K562 (cell line): ENCODE results near the gene COMMD2. TPM values are rescaled to one million over a fixed set of nuclear protein-coding genes. Genes with fewer than 3 reads are reported as not detected.

Source experiments
- ATAC-seq: fragments of 200-7000 bp; cut with Tn5 transposase; 3 replicates; pipeline ENCODE4 v1.9.1; 2020; ENCODE audit warnings: moderate library complexity
- BruUV-seq: library from RNA; stranded (reverse); fragments of 400-500 nt; replicated peaks from 2 replicates; lab custom pipeline; 2021; lab: Mats Ljungman, UMichigan
- CTCF ChIA-PET: fragments of 300-600 bp; formaldehyde crosslinking; extraction: SDS; loops from one replicate; lab custom pipeline; 2021; ENCODE audit warnings: low intra/inter-chr PET ratio; lab: Yijun Ruan, JAX
- POLR2A ChIA-PET: fragments of 300-600, 350-650 bp; sonication (Branson Sonifier 250); formaldehyde crosslinking; extraction: SDS; loops from one replicate; lab custom pipeline; 2021; ENCODE audit warnings: antibody characterized with exemption, inconsistent platforms; lab: Yijun Ruan, JAX
- DNase-seq, 4 experiments: peaks; one replicate each; pipeline versions ENCODE4 v3.0.0 to v3.0.0-alpha.2; 2011 to 2018; ENCODE audit warnings: low spot score in 3 of 4, mixed read lengths in 3 of 4; ENCODE audit errors: extremely low read depth in 1 of 4
- FAIRE-seq: peaks from 2 replicates; lab custom pipeline; 2011; peaks lifted over from hg19 to GRCh38; lab: Jason Lieb, UNC
- H2AFZ ChIP-seq: 2 replicates; pipeline ENCODE4 v1.6.0; 2011; ENCODE audit warnings: low read depth, low read length, control low read depth, inconsistent platforms
- H3K27ac ChIP-seq: fragments of 200-600 bp; 3 replicates; pipeline ENCODE4 v1.8.0; 2011; ENCODE audit warnings: low read depth, mild to moderate bottlenecking, control low read depth, inconsistent platforms, low read length, moderate library complexity, mixed read lengths; ENCODE audit errors: extremely low read depth
- H3K27me3 ChIP-seq, 2 experiments: fragments of 300-600 bp in 1 of 2; 2 replicates in 1 of 2; 3 replicates in 1 of 2; pipeline versions ENCODE4 v1.6.0 to v1.8.0; 2011; ENCODE audit warnings: inconsistent platforms in 2 of 2, low read length in 2 of 2, mild to moderate bottlenecking in 1 of 2, mixed read lengths in 1 of 2, moderate library complexity in 1 of 2; ENCODE audit not compliant: control insufficient read depth in 2 of 2, insufficient read depth in 2 of 2
- H3K36me3 ChIP-seq: fragments of 300-600 bp; 3 replicates; pipeline ENCODE4 v1.8.0; 2011; ENCODE audit warnings: mild to moderate bottlenecking, low read length, inconsistent platforms; ENCODE audit not compliant: control insufficient read depth, insufficient read depth
- H3K4me1 ChIP-seq, 2 experiments: fragments of 200-600 bp in 1 of 2; replicated peaks in 1 of 2; 2 replicates in 1 of 2; 3 replicates in 1 of 2; pipeline versions ENCODE4 v1.5.1 to v1.8.0; 2011; ENCODE audit warnings: inconsistent platforms in 2 of 2, low read length in 2 of 2, mild to moderate bottlenecking in 1 of 2, mixed read lengths in 1 of 2, moderate library complexity in 1 of 2; ENCODE audit not compliant: control insufficient read depth in 2 of 2, insufficient read depth in 2 of 2
- H3K4me2 ChIP-seq: 2 replicates; pipeline ENCODE4 v1.6.1; 2011; ENCODE audit warnings: low read length, control low read depth, inconsistent platforms, mixed read lengths; ENCODE audit not compliant: insufficient read depth
- H3K4me3 ChIP-seq: fragments of 200-600 bp; sonication (generic), shearing (Covaris generic); 2 replicates; pipeline ENCODE4 v1.5.1; 2016; ENCODE audit warnings: control low read depth, inconsistent platforms
- H3K79me2 ChIP-seq: fragments of 200-600 bp; 3 replicates; pipeline ENCODE4 v1.8.0; 2011; ENCODE audit warnings: low read length, inconsistent platforms; ENCODE audit not compliant: control insufficient read depth, insufficient read depth
- H3K9ac ChIP-seq, 2 experiments: 2 replicates each; pipeline versions ENCODE4 v1.6.0 to v1.6.1; 2011; ENCODE audit warnings: low read depth in 2 of 2, low read length in 2 of 2, control low read depth in 1 of 2, inconsistent platforms in 1 of 2, mild to moderate bottlenecking in 1 of 2, mixed read lengths in 1 of 2; ENCODE audit not compliant: insufficient read depth in 1 of 2
- H3K9me1 ChIP-seq: one replicate; pipeline ENCODE4 v1.6.0; 2011; ENCODE audit warnings: inconsistent platforms, mild to moderate bottlenecking, low read length, moderate library complexity; ENCODE audit not compliant: control insufficient read depth, insufficient read depth
- H3K9me3 ChIP-seq: replicated peaks from 2 replicates; pipeline ENCODE4 v1.5.1; 2011; ENCODE audit warnings: low read depth, low read length, inconsistent platforms; ENCODE audit not compliant: control insufficient read depth, insufficient read depth
- H4K20me1 ChIP-seq: replicated peaks from 2 replicates; pipeline ENCODE4 v1.6.1; 2011; ENCODE audit warnings: low read length, inconsistent platforms, mixed read lengths; ENCODE audit not compliant: control insufficient read depth, insufficient read depth
- CAMTA2 ChIP-seq: fragments of 250-450 bp; sonication (Bioruptor Pico); conservative IDR thresholded peaks from 2 replicates; pipeline ENCODE4 v1.5.1; 2022
- FIP1L1 ChIP-seq: fragments of 200-400 bp; formaldehyde crosslinking; IDR thresholded peaks from 2 replicates; pipeline ENCODE4 v1.6.1; 2018; ENCODE audit warnings: mild to moderate bottlenecking, low read depth, low read length; ENCODE audit not compliant: poor library complexity, severe bottlenecking
- MECOM ChIP-seq: fragments of 250-450 bp; sonication (Bioruptor Pico); IDR thresholded peaks from 2 replicates; pipeline ENCODE4 v1.8.0; 2022; ENCODE audit warnings: inconsistent platforms
- NCOR1 ChIP-seq: fragments of 450-650 bp; IDR thresholded peaks from 2 replicates; pipeline ENCODE4 v1.6.1; 2016; ENCODE audit warnings: mild to moderate bottlenecking, moderate library complexity
- NFYB ChIP-seq: IDR thresholded peaks from 2 replicates; pipeline ENCODE4 v1.6.1; 2011; ENCODE audit warnings: mild to moderate bottlenecking, moderate library complexity; ENCODE audit not compliant: insufficient read length; ENCODE audit errors: extremely low read depth
- NKRF ChIP-seq: fragments of 450-650 bp; IDR thresholded peaks from 2 replicates; pipeline ENCODE4 v1.6.1; 2016; ENCODE audit warnings: borderline replicate concordance
- SPI1 ChIP-seq: IDR thresholded peaks from 2 replicates; pipeline ENCODE4 v1.6.1; 2011; ENCODE audit warnings: low read depth, low read length, control low read depth, borderline replicate concordance
- XRCC3 ChIP-seq: fragments of 450-650 bp; IDR thresholded peaks from 2 replicates; pipeline ENCODE4 v1.6.1; 2017; ENCODE audit warnings: mild to moderate bottlenecking, moderate library complexity
- ZNF398 ChIP-seq: fragments of 250-450 bp; sonication (Bioruptor Pico); IDR thresholded peaks from 2 replicates; pipeline ENCODE4 v1.8.0; 2021; ENCODE audit warnings: moderate library complexity, mild to moderate bottlenecking, inconsistent platforms
- ZNF436 ChIP-seq: fragments of 250-450, 450-650 bp; sonication (Bioruptor Pico); formaldehyde crosslinking; IDR thresholded peaks from 2 replicates; pipeline ENCODE4 v1.7.0; 2020; ENCODE audit warnings: mild to moderate bottlenecking
- ZNF57 ChIP-seq: fragments of 450-650 bp; formaldehyde crosslinking; IDR thresholded peaks from 2 replicates; pipeline ENCODE4 v1.4.0; 2020; ENCODE audit warnings: mild to moderate bottlenecking, moderate library complexity
- WGBS: fragments of 100-300 bp; shearing (Covaris generic); methylation state at CpG from one replicate; pipeline ENCODE4 v1.1.6; 2016; ENCODE audit warnings: low coverage, mixed read lengths; ENCODE audit not compliant: insufficient coverage; ENCODE audit errors: missing lambda C conversion rate; 5-methylcytosine and 5-hydroxymethylcytosine counted together
- in situ Hi-C: fragments of 300-500 bp; cut with MboI; formaldehyde crosslinking; loops from 4 replicates; pipeline ENCODE4 v1.15.0; 2018; ENCODE audit warnings: inconsistent platforms, mixed read lengths
- intact Hi-C: fragments of 100-400 bp; cut with micrococcal nuclease; formaldehyde crosslinking; loops from 2 replicates; pipeline ENCODE4 v1.14.2; 2022
- polyA plus RNA-seq, 8 experiments: library from polyadenylated mRNA; depleted of rRNA in 4 of 8; stranded (reverse) in 5 of 8; unstranded in 3 of 8; fragments of >200 nt; fragmentation: Nextera tagmentation in 2 of 8; fragmentation: Illumina TruSeq in 1 of 8; extraction: Ambion mirVana in 2 of 8; extraction: Trizol in 1 of 8; gene quantifications; 2 replicates each; pipeline versions ENCODE4 v1.2.1 to v1.2.3, GENCODE V29; 2011 to 2014; ENCODE audit warnings: inconsistent platforms in 1 of 8, missing spikeins in 1 of 8
- total RNA-seq, 7 experiments: library from RNA; depleted of rRNA in 6 of 7; stranded (reverse); fragments of >200 nt in 6 of 7; fragmentation: Illumina TruSeq in 2 of 7; extraction: Trizol in 2 of 7; gene quantifications; 2 replicates each; pipeline versions ENCODE4 v1.2.1 to v1.2.3, GENCODE V29; 2011 to 2021; ENCODE audit warnings: low replicate concordance in 1 of 7
- TF ChIP-seq, protein P1 (sequence below): fragments of 250-450 bp; sonication (Bioruptor Pico); IDR thresholded peaks from 2 replicates; pipeline ENCODE4 v1.8.0; 2022; ENCODE audit warnings: inconsistent platforms
- TF ChIP-seq, protein P2 (sequence below): sonication (generic); formaldehyde crosslinking; IDR thresholded peaks from 2 replicates; pipeline ENCODE4 v1.8.1; 2023; ENCODE audit warnings: mild to moderate bottlenecking, missing genetic modification reagents

The COMMD2 gene
- total and polyA plus RNA-seq, 9 of the 15 experiments (the other 6 are each of a cell fraction or from before 2014, with no cell fraction given), result 25.8 to 102 (median 41.8) TPM

DNA sequence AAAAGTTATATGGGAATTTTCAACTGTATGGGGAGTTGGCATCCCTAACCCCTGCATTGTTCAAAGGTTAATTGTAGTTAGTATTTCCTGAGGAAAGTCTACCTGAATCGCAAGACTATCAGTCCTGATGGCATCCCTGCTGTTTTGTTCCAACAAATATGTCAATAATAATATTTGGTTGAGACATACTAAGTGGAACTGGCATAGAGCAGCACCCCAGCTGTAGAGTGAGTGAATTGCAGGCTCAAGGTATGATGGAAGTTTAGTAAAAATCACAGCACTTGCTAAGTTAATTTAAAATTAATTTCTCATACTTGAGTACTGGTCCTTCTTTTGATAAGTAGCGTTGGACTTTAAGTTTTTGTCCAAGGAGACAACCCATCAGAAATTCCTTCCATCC, 18.0 kb upstream of the COMMD2 start:
- BruUV-seq, result no TSS peak
- no peak for FAIRE-seq
- no peak for DNase-seq
- Histone ChIP-seq H3K9ac (no peak overlapping the region), H3K27ac (no peak overlapping the region), H3K9me3 (no peaks in the 10 kb centered on the region), H3K4me1 (no peaks in the 10 kb centered on the region), H2AFZ (no peak overlapping the region), H4K20me1 (no peaks in the 10 kb centered on the region), H3K27me3 (peaks cover 4 to 13% of the 10 kb centered on the region in 2 experiments; a peak in 3 of 5 replicates), H3K36me3 (no peaks in the 10 kb centered on the region), H3K9me1 (no peaks in the 10 kb centered on the region), H3K4me3 (no peak overlapping the region), H3K79me2 (no peaks in the 10 kb centered on the region), H3K4me2 (no peak overlapping the region)
- intact Hi-C loops, result loop anchor here (2.0 kb wide), 1 partner anchor 201 kb away; no protein-coding TSS in a partner anchor
- 0% methylated on average over 2 of the region's 2 CpGs for WGBS
- ATAC-seq, result no peak
- POLR2A ChIA-PET, result no interaction called here
- CTCF ChIA-PET, result no interaction called here
- in situ Hi-C loops, result no loop called here
- TF ChIP-seq, protein P1, sequence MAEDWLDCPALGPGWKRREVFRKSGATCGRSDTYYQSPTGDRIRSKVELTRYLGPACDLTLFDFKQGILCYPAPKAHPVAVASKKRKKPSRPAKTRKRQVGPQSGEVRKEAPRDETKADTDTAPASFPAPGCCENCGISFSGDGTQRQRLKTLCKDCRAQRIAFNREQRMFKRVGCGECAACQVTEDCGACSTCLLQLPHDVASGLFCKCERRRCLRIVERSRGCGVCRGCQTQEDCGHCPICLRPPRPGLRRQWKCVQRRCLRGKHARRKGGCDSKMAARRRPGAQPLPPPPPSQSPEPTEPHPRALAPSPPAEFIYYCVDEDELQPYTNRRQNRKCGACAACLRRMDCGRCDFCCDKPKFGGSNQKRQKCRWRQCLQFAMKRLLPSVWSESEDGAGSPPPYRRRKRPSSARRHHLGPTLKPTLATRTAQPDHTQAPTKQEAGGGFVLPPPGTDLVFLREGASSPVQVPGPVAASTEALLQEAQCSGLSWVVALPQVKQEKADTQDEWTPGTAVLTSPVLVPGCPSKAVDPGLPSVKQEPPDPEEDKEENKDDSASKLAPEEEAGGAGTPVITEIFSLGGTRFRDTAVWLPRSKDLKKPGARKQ (CRISPR knock-in tag), result no peak
- TF ChIP-seq FIP1L1, result no peak
- TF ChIP-seq MECOM, result no peak
- TF ChIP-seq, protein P2, sequence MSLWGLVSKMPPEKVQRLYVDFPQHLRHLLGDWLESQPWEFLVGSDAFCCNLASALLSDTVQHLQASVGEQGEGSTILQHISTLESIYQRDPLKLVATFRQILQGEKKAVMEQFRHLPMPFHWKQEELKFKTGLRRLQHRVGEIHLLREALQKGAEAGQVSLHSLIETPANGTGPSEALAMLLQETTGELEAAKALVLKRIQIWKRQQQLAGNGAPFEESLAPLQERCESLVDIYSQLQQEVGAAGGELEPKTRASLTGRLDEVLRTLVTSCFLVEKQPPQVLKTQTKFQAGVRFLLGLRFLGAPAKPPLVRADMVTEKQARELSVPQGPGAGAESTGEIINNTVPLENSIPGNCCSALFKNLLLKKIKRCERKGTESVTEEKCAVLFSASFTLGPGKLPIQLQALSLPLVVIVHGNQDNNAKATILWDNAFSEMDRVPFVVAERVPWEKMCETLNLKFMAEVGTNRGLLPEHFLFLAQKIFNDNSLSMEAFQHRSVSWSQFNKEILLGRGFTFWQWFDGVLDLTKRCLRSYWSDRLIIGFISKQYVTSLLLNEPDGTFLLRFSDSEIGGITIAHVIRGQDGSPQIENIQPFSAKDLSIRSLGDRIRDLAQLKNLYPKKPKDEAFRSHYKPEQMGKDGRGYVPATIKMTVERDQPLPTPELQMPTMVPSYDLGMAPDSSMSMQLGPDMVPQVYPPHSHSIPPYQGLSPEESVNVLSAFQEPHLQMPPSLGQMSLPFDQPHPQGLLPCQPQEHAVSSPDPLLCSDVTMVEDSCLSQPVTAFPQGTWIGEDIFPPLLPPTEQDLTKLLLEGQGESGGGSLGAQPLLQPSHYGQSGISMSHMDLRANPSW (CRISPR knock-in tag), result no peak
- TF ChIP-seq ZNF57 (CRISPR knock-in tag), result no peak
- TF ChIP-seq SPI1, result no peak
- no peak for TF ChIP-seq NFYB
- TF ChIP-seq NKRF, result no peak
- no peak for TF ChIP-seq XRCC3
- TF ChIP-seq NCOR1, result no peak
- no peak for TF ChIP-seq ZNF398
- no peak for TF ChIP-seq ZNF436
- no peak for TF ChIP-seq CAMTA2
